ENCODE results near the gene SPRN.

- TF ChIP-seq CTCF (IDR thresholded peaks at IDR 0.05; ENCODE audit: insufficient read depth, low read length, poor library complexity, severe bottlenecking) (no peak), EZH2phosphoT487 (conservative IDR thresholded peaks at IDR 0.05; ENCODE audit: low read length) (no peak)
Measured at GRCh38 chr10:133381036-133381435, 43.4 kb downstream of the SPRN start.

Measured in SU-DHL-6 (cell line).